MM.1S (cell line): Measurements from ENCODE around the gene DENND1A.

Source experiments
- DNase-seq: peaks from one replicate; pipeline ENCODE4 v3.0.0-alpha.2; 2015
- H2AFZ ChIP-seq: fragments of 300-600 bp; sonication (generic); 2 replicates; pipeline ENCODE4 v1.6.0; 2016; ENCODE audit warnings: antibody characterized with exemption, low read length
- H3F3A ChIP-seq: fragments of 300-600 bp; sonication (generic); 2 replicates; pipeline ENCODE4 v1.6.1; 2016; ENCODE audit warnings: mild to moderate bottlenecking, antibody characterized with exemption, low read length, moderate library complexity, mixed read lengths; ENCODE audit not compliant: insufficient read depth
- H3K27ac ChIP-seq: fragments of 300-600 bp; sonication (generic); 2 replicates; pipeline ENCODE4 v1.5.1; 2016; ENCODE audit warnings: mild to moderate bottlenecking, low read length
- H3K27me3 ChIP-seq: fragments of 300-600 bp; sonication (generic); replicated peaks from 2 replicates; pipeline ENCODE4 v1.6.0; 2016; ENCODE audit warnings: low read length; ENCODE audit not compliant: insufficient read depth
- H3K36me3 ChIP-seq: fragments of 300-600 bp; sonication (generic); replicated peaks from 2 replicates; pipeline ENCODE4 v1.6.1; 2016; ENCODE audit warnings: mild to moderate bottlenecking, low read length, mixed read lengths; ENCODE audit not compliant: insufficient read depth
- H3K4me1 ChIP-seq: fragments of 300-600 bp; sonication (generic); 2 replicates; pipeline ENCODE4 v1.6.1; 2016; ENCODE audit warnings: low read length, mixed read lengths
- H3K4me2 ChIP-seq: fragments of 300-600 bp; sonication (generic); 2 replicates; pipeline ENCODE4 v1.6.0; 2016; ENCODE audit warnings: low read depth, low read length
- H3K4me3 ChIP-seq: fragments of 300-600 bp; sonication (generic); 2 replicates; pipeline ENCODE4 v1.5.1; 2016; ENCODE audit warnings: low read length, mixed read lengths
- H3K79me2 ChIP-seq: fragments of 300-600 bp; sonication (generic); 2 replicates; pipeline ENCODE4 v1.6.1; 2016; ENCODE audit warnings: mixed run types, low read length, mixed read lengths
- H3K9ac ChIP-seq: fragments of 300-600 bp; sonication (generic); 2 replicates; pipeline ENCODE4 v1.6.1; 2016; ENCODE audit warnings: low read length, mixed read lengths
- H3K9me2 ChIP-seq: fragments of 300-600 bp; sonication (generic); replicated peaks from 2 replicates; pipeline ENCODE4 v1.6.1; 2016; ENCODE audit warnings: mild to moderate bottlenecking, low read length, mixed read lengths; ENCODE audit not compliant: insufficient read depth
- H3K9me3 ChIP-seq: fragments of 300-600 bp; sonication (generic); replicated peaks from 2 replicates; pipeline ENCODE4 v1.6.1; 2016; ENCODE audit warnings: mild to moderate bottlenecking, low read length, mixed read lengths; ENCODE audit not compliant: insufficient read depth
- H4K20me1 ChIP-seq: fragments of 300-600 bp; sonication (generic); 2 replicates; pipeline ENCODE4 v1.6.1; 2016; ENCODE audit warnings: mild to moderate bottlenecking, low read length, moderate library complexity, mixed read lengths; ENCODE audit not compliant: insufficient read depth
- EZH2 ChIP-seq: fragments of 300-600 bp; sonication (generic); optimal IDR thresholded peaks from 2 replicates; pipeline ENCODE3; 2017; ENCODE audit warnings: low read depth, mild to moderate bottlenecking, antibody characterized with exemption, low read length, mixed read lengths
- EZH2phosphoT487 ChIP-seq: fragments of 300-600 bp; sonication (generic); IDR thresholded peaks from 2 replicates; pipeline ENCODE4 v1.6.1; 2018; ENCODE audit warnings: antibody characterized with exemption, low read length
- TF ChIP-seq, protein P1 (sequence below): fragments of 300-600 bp; sonication (generic); IDR thresholded peaks from 2 replicates; pipeline ENCODE4 v1.5.1; 2016; ENCODE audit warnings: antibody characterized with exemption, low read length, mixed read lengths

DENND1A gene

DNA sequence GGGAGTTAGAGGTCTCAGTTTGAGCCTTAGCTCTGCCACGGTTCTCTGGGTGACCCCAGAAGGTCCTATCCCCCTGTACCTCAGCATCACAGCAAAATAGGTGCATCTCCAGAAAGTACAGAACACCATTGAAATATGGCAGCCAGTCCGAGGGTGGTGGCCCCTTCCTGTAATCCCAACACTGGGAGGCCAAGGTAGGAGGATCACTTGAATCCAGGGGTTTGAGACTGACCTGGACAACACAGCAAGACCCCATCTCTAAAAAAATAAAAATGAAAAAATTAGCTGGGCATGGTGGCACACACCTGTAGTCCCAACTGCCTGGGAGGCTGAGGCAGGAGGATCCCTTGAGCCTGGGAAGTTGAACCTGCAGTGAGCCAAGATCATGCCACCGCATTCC lies 580.9 kb downstream of the DENND1A start:
- Histone ChIP-seq H3F3A (no peaks in the 10 kb centered on the region; the same call in 1 of the 2 replicates), H3K79me2 (no peaks in the 10 kb centered on the region), H3K9me2 (no peaks in the 10 kb centered on the region), H2AFZ (no peak overlapping the region), H3K9ac (no peak overlapping the region), H3K27me3 (no peaks in the 10 kb centered on the region), H3K4me2 (no peak overlapping the region), H4K20me1 (no peaks in the 10 kb centered on the region), H3K9me3 (no peaks in the 10 kb centered on the region), H3K36me3 (no peaks in the 10 kb centered on the region), H3K4me3 (no peak overlapping the region), H3K4me1 (peaks cover 5% of the 10 kb centered on the region; the same call in 1 of the 2 replicates), H3K27ac (no peak overlapping the region)
- TF ChIP-seq, protein P1, sequence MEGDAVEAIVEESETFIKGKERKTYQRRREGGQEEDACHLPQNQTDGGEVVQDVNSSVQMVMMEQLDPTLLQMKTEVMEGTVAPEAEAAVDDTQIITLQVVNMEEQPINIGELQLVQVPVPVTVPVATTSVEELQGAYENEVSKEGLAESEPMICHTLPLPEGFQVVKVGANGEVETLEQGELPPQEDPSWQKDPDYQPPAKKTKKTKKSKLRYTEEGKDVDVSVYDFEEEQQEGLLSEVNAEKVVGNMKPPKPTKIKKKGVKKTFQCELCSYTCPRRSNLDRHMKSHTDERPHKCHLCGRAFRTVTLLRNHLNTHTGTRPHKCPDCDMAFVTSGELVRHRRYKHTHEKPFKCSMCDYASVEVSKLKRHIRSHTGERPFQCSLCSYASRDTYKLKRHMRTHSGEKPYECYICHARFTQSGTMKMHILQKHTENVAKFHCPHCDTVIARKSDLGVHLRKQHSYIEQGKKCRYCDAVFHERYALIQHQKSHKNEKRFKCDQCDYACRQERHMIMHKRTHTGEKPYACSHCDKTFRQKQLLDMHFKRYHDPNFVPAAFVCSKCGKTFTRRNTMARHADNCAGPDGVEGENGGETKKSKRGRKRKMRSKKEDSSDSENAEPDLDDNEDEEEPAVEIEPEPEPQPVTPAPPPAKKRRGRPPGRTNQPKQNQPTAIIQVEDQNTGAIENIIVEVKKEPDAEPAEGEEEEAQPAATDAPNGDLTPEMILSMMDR: no peak
- TF ChIP-seq EZH2phosphoT487: no peak
- no peak for TF ChIP-seq EZH2
- DNase-seq: no peak

DNA sequence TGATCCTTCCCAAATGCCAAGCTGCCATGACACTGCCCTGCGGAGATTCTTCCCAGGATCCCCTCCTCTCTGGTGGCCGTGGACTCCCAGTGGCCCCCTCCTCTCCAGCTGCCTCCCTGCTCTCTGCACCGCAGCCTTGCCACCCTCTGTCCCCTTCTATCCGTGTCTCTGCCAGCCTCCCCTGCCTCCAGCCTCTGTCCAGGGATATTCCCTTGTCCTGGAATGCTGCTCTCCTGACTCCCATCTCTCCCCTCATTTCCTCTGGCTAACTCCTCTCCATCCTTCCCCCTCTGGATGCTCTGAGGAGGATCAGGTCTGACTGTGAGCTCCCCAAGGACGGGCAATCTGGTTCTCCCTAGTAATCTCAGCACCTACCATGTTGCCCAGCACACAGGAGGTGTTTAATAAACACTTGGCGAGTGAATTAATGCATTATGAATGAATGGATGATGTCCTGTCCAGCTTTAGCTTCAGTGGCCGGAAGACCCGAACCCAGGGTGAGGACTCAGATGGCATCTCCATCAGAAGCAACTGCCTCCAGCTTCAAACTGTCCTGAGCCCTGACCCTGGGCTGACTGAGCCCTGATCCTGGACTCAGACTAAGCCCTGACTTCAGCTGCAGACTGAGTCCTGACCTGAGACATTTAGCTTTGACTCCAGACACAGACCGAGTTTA lies 581.5 kb downstream of the DENND1A start:
- H3K9me2 ChIP-seq: no peaks in the 10 kb centered on the region
- no peak overlapping the region for H3K9ac ChIP-seq
- H3K36me3 ChIP-seq: no peaks in the 10 kb centered on the region
- TF ChIP-seq, protein P1: no peak
- TF ChIP-seq EZH2: no peak
- no peak for TF ChIP-seq EZH2phosphoT487
- H3K9me3 ChIP-seq: no peaks in the 10 kb centered on the region
- H4K20me1 ChIP-seq: no peaks in the 10 kb centered on the region
- DNase-seq: no peak
- no peaks in the 10 kb centered on the region for H3K27me3 ChIP-seq
- H3K4me3 ChIP-seq: no peak overlapping the region
- H3K79me2 ChIP-seq: no peaks in the 10 kb centered on the region
- H3K27ac ChIP-seq: no peak overlapping the region
- H3K4me1 ChIP-seq: peaks cover 5% of the 10 kb centered on the region; the same call in 1 of the 2 replicates
- no peak overlapping the region for H3K4me2 ChIP-seq
- no peak overlapping the region for H2AFZ ChIP-seq
- H3F3A ChIP-seq: no peaks in the 10 kb centered on the region; the same call in 1 of the 2 replicates

DNA sequence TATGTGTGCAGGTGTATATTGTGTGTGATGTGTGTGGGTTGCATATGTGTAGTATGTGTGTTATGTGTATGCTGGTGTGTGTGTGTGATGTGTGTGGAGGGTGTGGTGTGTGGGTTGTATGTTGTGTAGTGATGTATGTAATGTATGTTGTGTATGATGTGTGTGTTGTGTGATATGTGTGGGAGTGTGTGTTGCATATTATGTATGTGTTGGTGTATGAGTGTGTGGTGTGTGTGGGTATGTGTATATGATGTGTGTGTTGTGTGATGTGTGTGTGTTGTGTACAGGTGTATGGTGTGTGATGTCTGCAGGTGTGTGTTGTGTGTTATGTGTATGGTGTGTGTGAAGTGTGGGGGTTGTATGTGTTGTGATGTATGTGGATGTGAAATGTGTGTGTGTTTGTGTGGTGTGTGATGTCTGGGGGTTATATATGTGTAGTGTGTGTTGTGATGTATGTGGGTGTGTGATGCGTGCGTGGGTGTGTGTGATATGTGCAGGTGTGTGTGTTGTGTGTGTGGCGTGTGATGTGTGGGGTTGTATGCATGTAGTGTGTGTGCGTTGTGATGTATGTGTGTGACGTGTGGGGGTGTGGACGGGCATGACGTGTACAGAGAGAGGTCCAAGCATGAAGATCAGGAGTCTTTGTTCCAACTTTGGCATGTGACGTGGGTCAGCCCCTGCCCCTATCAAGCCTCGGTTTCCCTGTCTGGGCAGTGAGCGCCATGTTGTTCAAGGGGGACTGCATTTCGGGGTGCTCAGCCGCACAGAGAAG lies 582.5 kb downstream of the DENND1A start:
- H4K20me1 ChIP-seq: no peaks in the 10 kb centered on the region
- no peaks in the 10 kb centered on the region for H3K9me2 ChIP-seq
- H3K4me1 ChIP-seq: peaks cover 5% of the 10 kb centered on the region; the same call in 1 of the 2 replicates
- H3K27me3 ChIP-seq: no peaks in the 10 kb centered on the region
- H3K27ac ChIP-seq: no peak overlapping the region
- no peaks in the 10 kb centered on the region; the same call in 1 of the 2 replicates for H3F3A ChIP-seq
- no peak overlapping the region for H2AFZ ChIP-seq
- no peaks in the 10 kb centered on the region for H3K36me3 ChIP-seq
- TF ChIP-seq EZH2phosphoT487 (no peak), EZH2 (no peak)
- TF ChIP-seq, protein P1: no peak
- no peaks in the 10 kb centered on the region for H3K79me2 ChIP-seq
- no peak overlapping the region for H3K4me3 ChIP-seq
- no peak overlapping the region for H3K9ac ChIP-seq
- H3K9me3 ChIP-seq: no peaks in the 10 kb centered on the region
- DNase-seq: no peak
- H3K4me2 ChIP-seq: no peak overlapping the region
